ENCODE data around the gene ARHGAP22. TPM values are rescaled to one million over a fixed set of nuclear protein-coding genes. Genes with fewer than 3 reads are reported as not detected.

Gene ARHGAP22
- polyA plus RNA-seq, 1 of the 3 experiments (the other 2 are of a cell fraction) = 12.4 TPM

- ChIA-PET POLR2A (no interaction called here), CTCF (interaction anchor here (0.7 to 7.6 kb wide), 5 partner anchors 12 to 209 kb away, joined by 3 to 94 read pairs (median 12); no protein-coding TSS in a partner anchor)
- peaks cover 12 to 33% of the 10 kb centered on the region in 2 experiments; a peak in 3 of 4 replicates for H3K4me1 ChIP-seq (ENCODE audit: control insufficient read depth in 1 of 2, insufficient read depth in 2 of 2, low read depth in 1 of 2, low read length in 1 of 2)
- no peaks in the 10 kb centered on the region for H3K9me3 ChIP-seq
- no peaks in the 10 kb centered on the region for H3K27me3 ChIP-seq (ENCODE audit: insufficient read depth)
- 95% methylated on average over 11 of the region's 11 CpGs for WGBS (ENCODE audit: low lambda C conversion rate)
- no peak overlapping the region for H3K9ac ChIP-seq
- H2AFZ ChIP-seq (ENCODE audit: low read depth) = no peak overlapping the region
- DNase-seq = no peak
- no peak overlapping the region for H3K27ac ChIP-seq (ENCODE audit: low read depth in 2 of 2, low read length in 1 of 2)
- TF ChIP-seq MXI1 (IDR thresholded peaks at IDR 0.05; ENCODE audit: low read depth, low read length) (no peak), RAD21 (IDR thresholded peaks at IDR 0.05; ENCODE audit: low read length) (no peak), MEF2A (IDR thresholded peaks at IDR 0.05; ENCODE audit: borderline replicate concordance, low read depth) (no peak)
- no peaks in the 10 kb centered on the region for H3K9me2 ChIP-seq
- H3K4me3 ChIP-seq (ENCODE audit: low read depth in 2 of 2, low read length in 1 of 2) = no peak overlapping the region
- H3K79me2 ChIP-seq (ENCODE audit: insufficient read depth) = 0 out of 2 replicates have a peak, but pooled peaks cover under 1% of the 10 kb centered on the region
- no peak overlapping the region for H3K4me2 ChIP-seq
- H4K20me1 ChIP-seq (ENCODE audit: insufficient read depth) = peaks cover 24% of the 10 kb centered on the region
- peaks cover 20% of the 10 kb centered on the region for H3F3A ChIP-seq (replicated peaks; ENCODE audit: insufficient read depth)
- peaks cover 0 to 2% of the 10 kb centered on the region in 2 experiments for H3K36me3 ChIP-seq (replicated peaks in 1 of 2; ENCODE audit: control insufficient read depth in 1 of 2, insufficient read depth in 2 of 2, low read length in 1 of 2)
Observed at GRCh38 chr10:48447356-48448215, 157.3 kb downstream of the ARHGAP22 start.

DNA sequence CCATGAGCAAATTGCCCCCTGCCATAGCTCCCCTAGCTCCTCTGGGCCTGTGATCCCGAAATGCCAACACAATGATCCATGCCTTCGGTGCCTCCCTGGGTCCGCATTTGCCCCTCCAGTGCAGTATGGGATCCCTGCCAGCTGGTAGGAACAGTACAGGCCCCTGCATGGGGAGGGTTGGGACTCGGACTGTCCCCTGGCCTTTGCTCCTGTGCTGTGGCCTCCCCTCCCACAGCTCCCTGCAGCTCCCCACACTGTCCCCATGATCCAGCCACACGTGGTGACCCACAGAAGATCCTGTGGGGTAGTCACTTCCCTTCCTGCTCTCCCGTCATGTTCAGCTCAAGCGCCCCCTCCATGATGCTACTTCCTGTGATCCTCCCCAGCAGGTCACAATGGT is 158.1 kb downstream of the ARHGAP22 start:
- H3K9me3 ChIP-seq = no peaks in the 10 kb centered on the region

More for the DNA sequence above, 158.1 kb downstream of the ARHGAP22 start:
- H3K9ac ChIP-seq = no peak overlapping the region
- H3K4me2 ChIP-seq = no peak overlapping the region
- no peak overlapping the region for H2AFZ ChIP-seq (ENCODE audit: low read depth)
- DNase-seq = no peak
- WGBS (ENCODE audit: low lambda C conversion rate) = 82% methylated on average over 4 of the region's 7 CpGs
- H3F3A ChIP-seq (replicated peaks; ENCODE audit: insufficient read depth) = peaks cover 20% of the 10 kb centered on the region
- H3K4me1 ChIP-seq (ENCODE audit: control insufficient read depth in 1 of 2, insufficient read depth in 2 of 2, low read depth in 1 of 2, low read length in 1 of 2) = peaks cover 12 to 33% of the 10 kb centered on the region in 2 experiments; a peak in 3 of 4 replicates
- POLR2A ChIA-PET = no interaction called here
- no peak overlapping the region for H3K4me3 ChIP-seq (ENCODE audit: low read depth in 2 of 2, low read length in 1 of 2)
- H3K79me2 ChIP-seq (ENCODE audit: insufficient read depth) = no peaks in the 10 kb centered on the region
- no peaks in the 10 kb centered on the region for H3K27me3 ChIP-seq (ENCODE audit: insufficient read depth)
- H3K27ac ChIP-seq (ENCODE audit: low read depth in 2 of 2, low read length in 1 of 2) = no peak overlapping the region
- peaks cover 24% of the 10 kb centered on the region for H4K20me1 ChIP-seq (ENCODE audit: insufficient read depth)
- TF ChIP-seq EP300 (IDR thresholded peaks at IDR 0.05; ENCODE audit: borderline replicate concordance in 1 of 2, low read depth in 1 of 2, low read length in 1 of 2) (no peak), MXI1 (IDR thresholded peaks at IDR 0.05; ENCODE audit: low read depth, low read length) (no peak), EZH2phosphoT487 (IDR thresholded peaks at IDR 0.05; ENCODE audit: borderline replicate concordance, low read depth) (no peak), FOSL2 (IDR thresholded peaks at IDR 0.05; ENCODE audit: borderline replicate concordance, low read depth) (no peak), IRF3 (IDR thresholded peaks at IDR 0.05; ENCODE audit: low read depth, low read length) (no peak), RCOR1 (IDR thresholded peaks at IDR 0.05; ENCODE audit: low read length) (no peak), MEF2A (IDR thresholded peaks at IDR 0.05; ENCODE audit: borderline replicate concordance, low read depth) (no peak), USF1 (IDR thresholded peaks at IDR 0.05; ENCODE audit: borderline replicate concordance, low read depth) (no peak), GATA2 (CRISPR knock-in tag; IDR thresholded peaks at IDR 0.05) (no peak), RFX5 (IDR thresholded peaks at IDR 0.05; ENCODE audit: low read length) (no peak), SMC3 (IDR thresholded peaks at IDR 0.05; ENCODE audit: low read depth, low read length) (no peak), TEAD4 (IDR thresholded peaks at IDR 0.05; ENCODE audit: borderline replicate concordance, insufficient read depth) (no peak), USF2 (IDR thresholded peaks at IDR 0.05; ENCODE audit: borderline replicate concordance, low read depth, low read length) (no peak), POLR2AphosphoS5 (IDR thresholded peaks at IDR 0.05; ENCODE audit: low read depth, low read length) (no peak), GABPA (IDR thresholded peaks at IDR 0.05; ENCODE audit: low read depth) (no peak), TCF12 (IDR thresholded peaks at IDR 0.05) (no peak)
- TF ChIP-seq, protein P1, sequence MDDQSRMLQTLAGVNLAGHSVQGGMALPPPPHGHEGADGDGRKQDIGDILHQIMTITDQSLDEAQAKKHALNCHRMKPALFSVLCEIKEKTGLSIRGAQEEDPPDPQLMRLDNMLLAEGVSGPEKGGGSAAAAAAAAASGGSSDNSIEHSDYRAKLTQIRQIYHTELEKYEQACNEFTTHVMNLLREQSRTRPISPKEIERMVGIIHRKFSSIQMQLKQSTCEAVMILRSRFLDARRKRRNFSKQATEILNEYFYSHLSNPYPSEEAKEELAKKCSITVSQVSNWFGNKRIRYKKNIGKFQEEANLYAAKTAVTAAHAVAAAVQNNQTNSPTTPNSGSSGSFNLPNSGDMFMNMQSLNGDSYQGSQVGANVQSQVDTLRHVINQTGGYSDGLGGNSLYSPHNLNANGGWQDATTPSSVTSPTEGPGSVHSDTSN (IDR thresholded peaks at IDR 0.05) = no peak
- no peaks in the 10 kb centered on the region for H3K36me3 ChIP-seq (replicated peaks in 1 of 2; ENCODE audit: control insufficient read depth in 1 of 2, insufficient read depth in 2 of 2, low read length in 1 of 2)
- CTCF ChIA-PET = interaction anchor here (1.1 to 7.6 kb wide), 7 partner anchors 16 to 210 kb away, joined by 3 to 94 read pairs (median 7); no protein-coding TSS in a partner anchor
- H3K9me2 ChIP-seq = no peaks in the 10 kb centered on the region
